Mucosa of descending colon (tissue), 3 donors: Measurements from ENCODE around the gene ZBTB18. TPM values are rescaled to one million over a fixed set of nuclear protein-coding genes. Genes with fewer than 3 reads are reported as not detected.

Experiments
- ATAC-seq: fragments of 200-7000 bp; cut with Tn5 transposase; one replicate; pipeline ENCODE4 v1.9.1; 2020; ENCODE audit warnings: mild to moderate bottlenecking, moderate library complexity
- DNase-seq, 3 donors: peaks; one replicate each; pipeline ENCODE4 v3.0.0-alpha.2; 2020
- H3K36me3 ChIP-seq: fragments of 200-600 bp; one replicate; pipeline ENCODE4 v1.8.0; 2021; ENCODE audit warnings: low read depth, mild to moderate bottlenecking
- H3K4me1 ChIP-seq: fragments of 200-600 bp; one replicate; pipeline ENCODE4 v1.8.0; 2021; ENCODE audit warnings: low read depth, mild to moderate bottlenecking
- H3K4me3 ChIP-seq: fragments of 200-600 bp; one replicate; pipeline ENCODE4 v1.8.0; 2021; ENCODE audit warnings: mild to moderate bottlenecking
- H3K9me3 ChIP-seq: fragments of 200-600 bp; one replicate; pipeline ENCODE4 v1.8.0; 2021; ENCODE audit warnings: mild to moderate bottlenecking
- intact Hi-C, 2 donors: fragments of 100-400 bp; cut with DNase I in 1 of 2; cut with micrococcal nuclease in 1 of 2; formaldehyde crosslinking; loops; one replicate each; pipeline versions ENCODE4 v1.11.0 to v1.11.1; 2022; cut with DNase I, micrococcal nuclease
- total RNA-seq, 3 donors: library from RNA; stranded (reverse); fragmentation: NEBNext Ultra II Directional in 2 of 3; extraction: Animal tissue kit (Norgen Biotek cat#: 25700) in 2 of 3; gene quantifications; one replicate each; pipeline versions ENCODE4 v1.2.1 to v1.2.4, GENCODE V29; 2021 to 2023
- TF ChIP-seq, protein P1 (sequence below): fragments of 200-600 bp; IDR thresholded peaks from one replicate; pipeline ENCODE4 v1.8.0; 2022; ENCODE audit warnings: antibody characterized with exemption, mild to moderate bottlenecking
- donor health status: DM: no; HTN: no; CAD: no; lungs with moderate emphysema.
- donor health status: DM: no; HTN: no; CAD: no.
- donor health status: DM: no; HTN: yes; CAD: no.

ZBTB18 gene
- total RNA-seq, 3 donors from 2014 or later, result 14.8 to 25.2 (median 19.9) TPM

DNA sequence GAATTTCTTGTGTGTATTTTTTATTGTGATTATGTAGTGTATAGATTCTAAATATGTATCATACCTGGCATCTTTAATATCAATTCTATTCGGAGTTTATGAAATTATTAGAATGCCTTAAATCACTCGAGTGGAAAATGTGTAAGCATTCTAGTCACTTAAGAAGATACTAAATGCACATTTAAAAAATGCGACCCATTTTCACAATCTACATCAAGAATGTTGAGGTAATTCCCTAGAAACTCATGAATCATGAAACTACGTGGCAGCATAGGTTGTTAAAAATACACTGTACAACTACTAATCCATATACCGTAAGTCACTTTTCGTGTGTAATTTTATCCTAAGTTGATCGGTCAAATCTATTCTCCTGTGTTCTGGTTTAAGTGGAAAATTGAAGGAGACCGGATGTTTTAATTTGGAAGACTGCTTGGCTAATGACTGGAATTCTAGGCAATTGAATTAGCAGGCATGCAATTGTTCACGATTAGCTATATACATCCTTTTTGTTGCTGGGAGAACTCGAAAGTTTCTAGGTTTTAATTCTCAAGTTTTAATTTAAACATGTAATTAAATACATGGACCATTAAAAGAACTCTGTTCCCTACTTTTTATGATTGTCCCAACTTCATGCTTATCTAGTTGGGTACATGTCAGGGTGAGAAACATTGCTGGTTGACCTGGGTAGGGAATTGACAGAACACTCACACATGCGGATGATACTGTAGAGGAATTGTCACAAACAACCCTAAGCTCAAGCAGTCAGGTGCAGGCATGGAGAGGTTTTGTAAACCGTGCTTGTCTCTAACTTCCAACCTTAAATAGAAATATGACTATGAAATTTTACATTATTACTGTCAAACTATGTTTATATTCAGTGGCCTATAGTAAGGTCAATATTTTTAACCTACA is 6.6 kb downstream of the ZBTB18 start:
- no peaks in the 10 kb centered on the region for H3K36me3 ChIP-seq
- no peak overlapping the region for H3K4me3 ChIP-seq
- DNase-seq, result no peak
- TF ChIP-seq, protein P1, sequence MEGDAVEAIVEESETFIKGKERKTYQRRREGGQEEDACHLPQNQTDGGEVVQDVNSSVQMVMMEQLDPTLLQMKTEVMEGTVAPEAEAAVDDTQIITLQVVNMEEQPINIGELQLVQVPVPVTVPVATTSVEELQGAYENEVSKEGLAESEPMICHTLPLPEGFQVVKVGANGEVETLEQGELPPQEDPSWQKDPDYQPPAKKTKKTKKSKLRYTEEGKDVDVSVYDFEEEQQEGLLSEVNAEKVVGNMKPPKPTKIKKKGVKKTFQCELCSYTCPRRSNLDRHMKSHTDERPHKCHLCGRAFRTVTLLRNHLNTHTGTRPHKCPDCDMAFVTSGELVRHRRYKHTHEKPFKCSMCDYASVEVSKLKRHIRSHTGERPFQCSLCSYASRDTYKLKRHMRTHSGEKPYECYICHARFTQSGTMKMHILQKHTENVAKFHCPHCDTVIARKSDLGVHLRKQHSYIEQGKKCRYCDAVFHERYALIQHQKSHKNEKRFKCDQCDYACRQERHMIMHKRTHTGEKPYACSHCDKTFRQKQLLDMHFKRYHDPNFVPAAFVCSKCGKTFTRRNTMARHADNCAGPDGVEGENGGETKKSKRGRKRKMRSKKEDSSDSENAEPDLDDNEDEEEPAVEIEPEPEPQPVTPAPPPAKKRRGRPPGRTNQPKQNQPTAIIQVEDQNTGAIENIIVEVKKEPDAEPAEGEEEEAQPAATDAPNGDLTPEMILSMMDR, result no peak
- intact Hi-C loops, result no loop called here
- ATAC-seq, result no peak
- H3K9me3 ChIP-seq, result no peaks in the 10 kb centered on the region
- no peaks in the 10 kb centered on the region for H3K4me1 ChIP-seq

DNA sequence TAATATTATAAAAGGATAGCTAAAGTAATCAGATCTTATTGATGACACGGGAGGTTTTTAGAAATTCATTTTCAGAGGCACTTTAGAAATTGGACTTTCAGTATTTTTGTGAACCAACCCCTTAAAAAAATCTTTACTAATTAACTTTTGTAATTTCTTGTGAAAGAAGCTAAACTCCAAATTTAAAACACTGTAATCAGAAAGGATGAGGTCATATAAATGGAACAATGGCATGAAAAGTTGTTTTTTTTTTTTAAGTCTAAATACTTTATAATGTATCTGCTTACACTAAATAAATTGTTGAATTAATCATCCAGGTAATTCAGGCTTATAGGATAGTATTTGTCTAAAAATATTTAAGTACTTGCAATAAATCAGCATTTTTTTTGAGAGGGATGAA is 9.0 kb downstream of the ZBTB18 start:
- Histone ChIP-seq H3K36me3 (no peaks in the 10 kb centered on the region), H3K4me1 (no peaks in the 10 kb centered on the region), H3K9me3 (no peaks in the 10 kb centered on the region), H3K4me3 (no peak overlapping the region)
- DNase-seq, result no peak
- no peak for ATAC-seq
- intact Hi-C loops, result no loop called here
- TF ChIP-seq, protein P1, result no peak

DNA sequence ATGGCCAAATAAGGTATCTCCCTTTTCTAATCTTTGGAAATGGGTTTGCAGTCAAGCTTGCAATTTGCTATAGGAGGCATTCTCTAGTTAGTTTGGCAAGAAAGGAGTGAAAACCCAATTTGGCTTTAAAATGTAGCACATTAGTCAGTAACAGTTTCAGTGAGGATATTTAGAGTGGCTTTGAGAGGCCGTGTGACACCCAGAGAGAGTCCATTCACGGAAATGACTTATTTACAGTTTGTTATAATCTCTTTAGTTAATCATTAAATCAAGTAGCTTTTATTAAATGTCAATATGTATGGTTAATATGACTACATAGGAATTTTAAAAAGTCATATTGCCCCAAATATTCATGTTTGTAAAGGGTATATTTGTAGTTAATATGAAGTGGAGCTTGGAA is 9.6 kb downstream of the ZBTB18 start:
- DNase-seq (no peak), ATAC-seq (no peak)
- H3K36me3 ChIP-seq, result no peaks in the 10 kb centered on the region
- H3K9me3 ChIP-seq, result no peaks in the 10 kb centered on the region
- no peak overlapping the region for H3K4me3 ChIP-seq
- TF ChIP-seq, protein P1, result no peak
- no peaks in the 10 kb centered on the region for H3K4me1 ChIP-seq
- intact Hi-C loops, result no loop called here

DNA sequence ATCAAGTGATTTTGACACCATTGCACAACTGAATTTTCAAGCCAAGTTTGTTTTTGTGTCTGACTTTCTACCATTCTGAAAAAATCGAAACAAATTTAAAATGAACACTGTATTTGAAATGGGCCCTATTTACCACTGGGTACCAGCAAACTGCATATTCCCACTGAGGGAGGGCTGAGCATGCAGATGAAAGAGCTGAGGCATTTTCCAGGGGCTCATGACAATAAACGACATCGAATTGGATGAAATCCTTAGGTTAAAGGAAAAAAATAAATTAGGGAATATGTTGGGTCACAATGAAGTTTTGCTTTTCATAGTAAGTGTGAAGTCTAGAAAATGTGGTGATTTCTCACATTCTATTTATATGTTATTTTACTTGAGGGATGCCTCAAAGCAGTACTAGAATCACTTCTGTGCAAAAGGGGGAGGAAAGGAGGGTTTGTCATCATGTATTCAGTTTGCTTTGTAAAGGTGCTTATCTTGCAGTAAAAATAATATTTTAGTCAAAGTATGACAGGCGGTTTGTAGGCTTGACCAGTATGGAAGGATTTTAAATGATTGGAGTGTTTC is 11.2 kb downstream of the ZBTB18 start:
- intact Hi-C loops, result no loop called here
- H3K4me1 ChIP-seq, result no peaks in the 10 kb centered on the region
- ATAC-seq (no peak), DNase-seq (no peak)
- no peaks in the 10 kb centered on the region for H3K9me3 ChIP-seq
- TF ChIP-seq, protein P1, result no peak
- no peaks in the 10 kb centered on the region for H3K36me3 ChIP-seq
- no peak overlapping the region for H3K4me3 ChIP-seq

DNA sequence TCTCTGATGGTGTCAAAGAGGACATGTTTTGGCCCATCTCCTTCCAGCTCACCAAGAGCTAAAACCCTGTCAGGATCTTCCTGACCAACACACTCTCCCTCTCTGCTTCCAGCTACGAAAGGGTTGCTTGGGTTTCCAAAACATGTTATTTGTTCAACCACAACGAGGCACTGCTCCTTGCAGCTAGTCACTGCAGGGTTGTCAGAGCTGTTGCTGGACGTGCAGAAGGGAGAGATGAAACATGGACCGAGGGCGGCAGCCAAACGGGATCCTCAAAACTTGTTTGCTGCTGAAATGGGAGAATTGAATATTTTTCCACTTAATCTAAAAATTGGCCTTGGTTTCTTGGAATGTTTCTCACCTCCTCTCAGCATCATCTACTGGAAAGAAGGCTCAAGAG is 12.4 kb downstream of the ZBTB18 start:
- no peak for DNase-seq
- intact Hi-C loops, result no loop called here
- TF ChIP-seq, protein P1, result no peak

More for the DNA sequence above, 12.4 kb downstream of the ZBTB18 start:
- no peak overlapping the region for H3K4me3 ChIP-seq
- H3K36me3 ChIP-seq, result no peaks in the 10 kb centered on the region
- H3K4me1 ChIP-seq, result no peaks in the 10 kb centered on the region
- H3K9me3 ChIP-seq, result no peaks in the 10 kb centered on the region
- no peak for ATAC-seq
